Ovary (tissue), 9 donors: ENCODE measurements around the gene REST. TPM values are rescaled to one million over a fixed set of nuclear protein-coding genes. Genes with fewer than 3 reads are reported as not detected.
A peak's percentile ranks its signal among the peaks of the same experiment; 100 is the strongest.

Source experiments
- DNase-seq, 5 donors: peaks; one replicate each; pipeline ENCODE4 v3.0.0-alpha.2; 2019 to 2020
- H3K27ac ChIP-seq, 2 donors: fragments of 200-600 bp; one replicate each; pipeline versions ENCODE4 v1.5.1 to v1.8.0; 2019 to 2022
- H3K27me3 ChIP-seq: fragments of 200-600 bp; one replicate; pipeline ENCODE4 v1.8.0; 2022
- H3K36me3 ChIP-seq: fragments of 200-600 bp; sonication (generic); one replicate; pipeline ENCODE4 v1.5.1; 2019
- H3K4me1 ChIP-seq: one replicate; pipeline ENCODE4 v1.8.1; 2013; ENCODE audit warnings: mild to moderate bottlenecking, moderate library complexity; ENCODE audit not compliant: insufficient read depth
- H3K4me3 ChIP-seq: fragments of 200-600 bp; sonication (generic); one replicate; pipeline ENCODE4 v1.5.1; 2017
- H3K9me3 ChIP-seq, 2 donors: fragments of 200-600 bp in 1 of 2; sonication (generic) in 1 of 2; one replicate each; pipeline versions ENCODE4 v1.5.1 to v1.8.1; 2013 to 2019; ENCODE audit warnings: mild to moderate bottlenecking in 1 of 2, moderate library complexity in 1 of 2
- CTCF ChIP-seq, 3 donors: fragments of 450-650 bp in 2 of 3; fragments of 200-600 bp in 1 of 3; IDR thresholded peaks; one replicate each; pipeline versions ENCODE4 v1.5.1 to v1.8.0; 2016 to 2022; ENCODE audit warnings: antibody characterized with exemption in 3 of 3, mild to moderate bottlenecking in 1 of 3
- EP300 ChIP-seq: sonication (generic); formaldehyde crosslinking; IDR thresholded peaks from one replicate; pipeline ENCODE4 v1.6.1; 2017; ENCODE audit warnings: antibody characterized with exemption
- POLR2A ChIP-seq: fragments of 450-650 bp; IDR thresholded peaks from one replicate; pipeline ENCODE4 v1.6.1; 2017; ENCODE audit warnings: antibody characterized with exemption, mild to moderate bottlenecking, moderate library complexity
- WGBS, 3 donors: extraction: QIAGEN DNeasy Blood & Tissue Kit in 1 of 3; methylation state at CpG; one replicate each; pipeline versions ENCODE4 v1.1.5 to v1.1.7; 2013 to 2017; 5-methylcytosine and 5-hydroxymethylcytosine counted together
- intact Hi-C, 4 donors: fragments of 100-400 bp; cut with DNase I; formaldehyde crosslinking; loops; one replicate each; pipeline versions ENCODE4 v1.11.0 to v1.15.1; 2022 to 2023
- polyA plus RNA-seq, 2 donors: library from polyadenylated mRNA; stranded (reverse); fragments of 200-250 nt in 1 of 2; fragments of 350-450 nt in 1 of 2; fragmentation: Illumina TruSeq in 1 of 2; extraction: RNeasy Lipid Tissue Mini Kit (QIAGEN cat#74804) in 1 of 2; gene quantifications; one replicate each; pipeline ENCODE4 v1.2.3, GENCODE V29; 2013 to 2014
- total RNA-seq, 7 donors: library from RNA; depleted of rRNA in 2 of 7; stranded (reverse); fragments of >200 nt in 2 of 7; fragmentation: NEBNext Ultra II Directional in 3 of 7; extraction: Animal tissue kit (Norgen Biotek cat#: 25700) in 3 of 7; gene quantifications; one replicate each; pipeline versions ENCODE4 v1.1.0 to v1.2.4, GENCODE V29; 2016 to 2023
- donor health status: DM: no; HTN: no; CAD: no; lungs with moderate emphysema.
- donor health status: DM: no; HTN: no; CAD: no.
- donor health status: Bipolar disorder and iron deficiency.
- donor health status: DM: yes; HTN: yes; CAD: no.
- donor health status: DM: no; HTN: no; CAD: no.
- donor health status: DM: yes; HTN: yes; CAD: no.

The REST gene
- total and polyA plus RNA-seq, 9 donors, result 8.2 to 43.7 (median 31.5) TPM

GRCh38 chr4:56978750-56979303 lies 71.1 kb downstream of the REST start, which contains the start of gene POLR2B:
Gene POLR2B, plus strand, starts transcription at chr4:56978896. Its CDS starts 90 bp downstream, at chr4:56978986.
- TF ChIP-seq EP300 (no peak), POLR2A (peak; percentile 64)
- intact Hi-C loops, result loop anchor here in 1 of 4 donors (5.0 kb wide), 1 partner anchor 72 kb away; the partner anchor contains the start of gene REST
- Histone ChIP-seq H3K9me3 (no peaks in the 10 kb centered on the region), H3K27ac (peak within 1 kb of the TSS; percentile 70 to 88), H3K4me1 (peaks cover 20% of the 10 kb centered on the region), H3K36me3 (no peaks in the 10 kb centered on the region), H3K27me3 (no peaks in the 10 kb centered on the region), H3K4me3 (peak within 1 kb of the TSS; percentile 90)
- 0% methylated on average over 37 of the region's 37 CpGs for WGBS, 3 donors
- DNase-seq, result peak; percentile 89 to 93 (median 92)

DNA sequence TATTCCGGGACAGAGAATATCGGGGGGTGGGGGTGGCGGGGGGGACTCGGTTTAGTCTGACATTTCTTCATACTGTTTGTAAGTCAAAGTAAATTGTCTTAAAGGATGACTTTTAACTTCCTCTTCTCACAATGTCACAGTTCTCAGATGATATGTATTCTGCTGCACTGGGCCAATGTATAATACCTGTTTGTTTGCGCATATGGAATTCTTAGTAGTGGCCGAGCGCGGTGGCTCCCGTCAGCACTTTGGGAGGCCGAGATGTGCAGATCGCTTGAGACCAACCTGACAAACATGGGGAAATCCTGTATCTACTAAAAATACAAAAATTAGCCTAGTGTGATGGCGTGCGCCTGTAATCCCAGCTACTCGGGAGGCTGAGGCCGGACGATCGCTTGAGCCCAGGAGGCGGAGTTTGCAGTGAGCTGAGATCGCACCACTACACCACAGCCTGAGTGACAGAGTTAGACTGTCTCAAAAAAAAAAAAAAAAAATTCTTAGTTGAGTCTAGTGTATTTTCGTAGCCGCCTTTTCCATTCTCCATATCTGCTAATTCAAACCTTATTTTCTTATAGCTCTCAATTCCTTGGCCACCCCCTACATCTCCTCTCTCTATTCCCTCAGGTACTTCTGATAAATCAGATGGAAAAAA lies 71.8 kb downstream of the REST start:
- Histone ChIP-seq H3K36me3 (no peaks in the 10 kb centered on the region), H3K27ac (no peak overlapping the region), H3K27me3 (no peaks in the 10 kb centered on the region), H3K4me1 (peaks cover 20% of the 10 kb centered on the region), H3K4me3 (peak overlapping the region; percentile 90), H3K9me3 (no peaks in the 10 kb centered on the region)
- TF ChIP-seq POLR2A, result no peak
- TF ChIP-seq CTCF (IDR thresholded peaks at IDR 0.05), result no peak
- DNase-seq, result no peak
- 10 to 12% (median 11%) methylated on average over 21 of the region's 21 CpGs for WGBS, 3 donors
- intact Hi-C loops, result loop anchor here in 1 of 4 donors (5.0 kb wide), 1 partner anchor 72 kb away; the partner anchor contains the start of gene REST

GRCh38 chr4:56981795-56982201 lies 74.1 kb downstream of the REST start:
- TF ChIP-seq POLR2A (no peak), CTCF (IDR thresholded peaks at IDR 0.05) (no peak), EP300 (no peak)
- intact Hi-C loops, result no loop called here
- H3K36me3 ChIP-seq, result no peaks in the 10 kb centered on the region
- H3K9me3 ChIP-seq, result no peaks in the 10 kb centered on the region
- no peak for DNase-seq
- no peaks in the 10 kb centered on the region for H3K27me3 ChIP-seq
- no peak overlapping the region for H3K4me3 ChIP-seq
- no peak overlapping the region for H3K27ac ChIP-seq
- peaks cover 13% of the 10 kb centered on the region for H3K4me1 ChIP-seq
- WGBS, 3 donors, result 79 to 81% (median 80%) methylated on average over 4 of the region's 4 CpGs

DNA sequence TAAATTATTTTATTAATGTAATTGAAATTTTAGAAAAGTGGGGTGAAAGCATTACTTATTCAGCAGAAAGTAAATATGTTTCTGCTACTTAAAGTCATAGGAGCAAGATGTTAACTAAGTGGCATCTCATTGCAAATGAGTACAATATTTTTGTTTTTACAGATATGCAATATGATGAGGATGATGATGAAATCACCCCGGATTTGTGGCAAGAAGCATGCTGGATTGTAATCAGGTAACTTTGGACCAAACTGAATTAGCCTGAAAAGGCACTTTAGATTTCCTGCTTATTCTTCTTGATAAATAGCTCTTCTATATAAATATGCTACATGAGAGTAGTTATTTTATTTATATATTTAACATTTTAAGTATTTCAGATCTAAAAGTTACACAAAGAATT lies 78.5 kb downstream of the REST start:
- Histone ChIP-seq H3K27ac (no peak overlapping the region), H3K4me3 (no peak overlapping the region), H3K9me3 (no peaks in the 10 kb centered on the region), H3K27me3 (no peaks in the 10 kb centered on the region), H3K36me3 (no peaks in the 10 kb centered on the region), H3K4me1 (peaks cover 3% of the 10 kb centered on the region)
- intact Hi-C loops, result no loop called here
- TF ChIP-seq POLR2A, result no peak
- TF ChIP-seq CTCF (IDR thresholded peaks at IDR 0.05), result no peak
- TF ChIP-seq EP300, result no peak
- DNase-seq, result no peak
- WGBS, 3 donors, result 79 to 93% (median 88%) methylated on average over 1 of the region's 1 CpG

GRCh38 chr4:56986952-56987351 lies 79.3 kb downstream of the REST start:
- no peaks in the 10 kb centered on the region for H3K27me3 ChIP-seq
- H3K27ac ChIP-seq, result no peak overlapping the region
- no peak for DNase-seq
- no peaks in the 10 kb centered on the region for H3K9me3 ChIP-seq
- intact Hi-C loops, result no loop called here
- peaks cover 3% of the 10 kb centered on the region for H3K4me1 ChIP-seq
- 85 to 97% (median 97%) methylated on average over 3 of the region's 3 CpGs for WGBS, 3 donors
- no peak overlapping the region for H3K4me3 ChIP-seq
- no peak for TF ChIP-seq CTCF (IDR thresholded peaks at IDR 0.05)
- no peak for TF ChIP-seq POLR2A
- no peak for TF ChIP-seq EP300
- H3K36me3 ChIP-seq, result no peaks in the 10 kb centered on the region
